BLaER1 treated with 17β-estradiol and CSF1 and Interleukin-3, amounts not matched to agents 10 nM and 100 nM (cell line): ENCODE measurements around the gene MOB4.
A peak's percentile ranks its signal among the peaks of the same experiment; 100 is the strongest.
"Not testable (repeated sequence)": the region's sequence is repeated elsewhere in the genome, so short reads cannot be mapped to it uniquely, and the experiment has no call there.

Experiments used
- H3K27ac ChIP-seq, 11 experiments: shearing (Covaris generic); formaldehyde crosslinking; 2 replicates each; pipeline ENCODE4 v1.8.1; 2022
- H3K27me3 ChIP-seq, 11 experiments: shearing (Covaris generic); formaldehyde crosslinking; 2 replicates each; pipeline ENCODE4 v1.8.1; 2022
- H3K36me3 ChIP-seq, 11 experiments: shearing (Covaris generic); formaldehyde crosslinking; 2 replicates each; pipeline ENCODE4 v1.8.1; 2022
- H3K4me1 ChIP-seq, 10 experiments: shearing (Covaris generic); formaldehyde crosslinking; 2 replicates each; pipeline ENCODE4 v1.8.1; 2022
- H3K4me2 ChIP-seq, 11 experiments: shearing (Covaris generic); formaldehyde crosslinking; 2 replicates each; pipeline ENCODE4 v1.8.1; 2022
- H3K4me3 ChIP-seq, 10 experiments: shearing (Covaris generic); formaldehyde crosslinking; 2 replicates each; pipeline ENCODE4 v1.8.1; 2022
- H3K9ac ChIP-seq, 11 experiments: shearing (Covaris generic); formaldehyde crosslinking; 2 replicates each; pipeline ENCODE4 v1.8.1; 2022
- H3K9me3 ChIP-seq, 11 experiments: shearing (Covaris generic); formaldehyde crosslinking; replicated peaks in 1 of 11; 2 replicates each; pipeline ENCODE4 v1.8.1; 2022
- H4K20me1 ChIP-seq, 11 experiments: shearing (Covaris generic); formaldehyde crosslinking; 2 replicates each; pipeline ENCODE4 v1.8.1; 2022
- Cebpa-rat ChIP-seq, 11 experiments: shearing (Covaris generic); IDR thresholded peaks; 2 replicates each; pipeline ENCODE4 v1.8.1; 2022

MOB4 gene

DNA sequence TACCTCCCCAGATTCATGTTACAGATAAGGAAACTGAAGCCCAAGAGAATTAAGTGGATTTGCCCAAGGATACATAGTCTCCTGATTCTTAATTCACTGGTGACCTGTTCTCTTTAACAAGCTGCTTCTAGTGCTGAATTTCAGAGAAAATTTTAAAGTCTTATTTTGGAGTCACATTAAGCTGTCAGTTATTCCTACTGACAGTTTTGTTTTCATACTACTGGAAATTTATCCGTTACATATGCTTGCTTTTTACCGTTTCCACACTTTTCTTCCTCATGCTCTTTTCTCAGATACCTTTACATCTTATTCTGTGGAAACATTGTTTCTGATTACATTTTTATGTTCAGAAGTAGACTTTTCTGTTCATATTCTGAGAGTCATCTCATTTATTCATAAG is 1.3 kb downstream of the MOB4 start:
- Histone ChIP-seq H3K36me3 (peaks cover 11 to 46% (median 44%) of the 10 kb centered on the region in 11 experiments; a peak in 21 of 22 replicates), H3K9me3 (peaks cover 18 to 45% (median 41%) of the 10 kb centered on the region in 11 experiments), H3K4me1 (peaks cover 14 to 29% (median 22%) of the 10 kb centered on the region in 10 experiments), H3K27me3 (no peaks in the 10 kb centered on the region), H3K27ac (peak overlapping the region in 10 of 11 experiments; percentile 86 to 95 (median 90); a peak in 12 of 22 replicates), H3K4me2 (peak overlapping the region; percentile 75 to 97 (median 89)), H4K20me1 (peaks cover 0 to 37% (median 26%) of the 10 kb centered on the region in 11 experiments; a peak in 15 of 22 replicates), H3K4me3 (peak overlapping the region; percentile 88 to 98 (median 91)), H3K9ac (peak overlapping the region; percentile 91 to 98 (median 95))
- TF ChIP-seq Cebpa-rat (IDR thresholded peaks at IDR 0.05), result no peak

DNA sequence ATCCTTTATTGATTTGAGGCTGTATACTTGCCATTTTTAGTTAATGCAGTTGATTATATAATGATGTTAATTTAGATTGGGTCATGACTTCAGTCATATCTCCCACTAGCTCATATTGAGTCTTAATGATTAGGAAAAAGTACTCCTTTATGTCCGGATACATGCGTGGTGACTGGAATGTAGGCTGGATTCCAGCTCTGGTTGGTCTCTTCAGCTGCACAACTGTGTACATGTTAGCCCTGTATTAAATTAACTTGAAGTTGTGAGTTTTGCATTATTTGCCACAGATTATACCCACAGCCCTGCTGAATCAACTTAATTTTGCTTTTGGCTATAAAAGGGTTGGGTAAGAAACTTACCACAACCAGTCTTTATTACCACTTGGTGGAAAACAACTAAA is 22.5 kb downstream of the MOB4 start:
- Histone ChIP-seq H3K36me3 (peaks cover 85 to 100% (median 95%) of the 10 kb centered on the region in 11 experiments), H3K27me3 (no peaks in the 10 kb centered on the region), H3K4me1 (no peaks in the 10 kb centered on the region; a peak in 1 of 20 replicates), H4K20me1 (peaks cover 25 to 85% (median 54%) of the 10 kb centered on the region in 11 experiments; a peak in 20 of 22 replicates), H3K27ac (no peak overlapping the region), H3K4me2 (no peak overlapping the region), H3K9ac (no peak overlapping the region), H3K9me3 (no peaks in the 10 kb centered on the region), H3K4me3 (no peak overlapping the region)
- no peak for TF ChIP-seq Cebpa-rat (IDR thresholded peaks at IDR 0.05)

DNA sequence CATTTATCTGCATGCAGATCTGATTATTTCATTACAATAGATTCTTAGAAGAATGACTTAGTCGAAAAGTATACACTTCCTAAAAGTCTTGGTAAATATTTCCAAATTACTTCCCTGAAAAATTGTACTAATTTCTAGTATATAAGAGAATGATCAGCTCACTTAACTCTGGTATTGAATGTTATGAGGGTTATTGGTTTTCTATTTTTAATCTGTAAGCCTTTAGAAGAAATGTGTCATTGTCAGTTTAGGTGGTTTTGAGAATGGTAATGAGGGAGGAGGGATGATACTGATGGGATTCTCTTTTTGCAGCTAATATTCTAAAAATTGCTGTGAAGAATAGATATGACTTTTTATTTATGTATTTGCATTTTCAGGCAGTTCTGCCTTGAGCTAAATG is 23.9 kb downstream of the MOB4 start:
- H3K9ac ChIP-seq, result no peak overlapping the region
- peaks cover 19 to 81% (median 42%) of the 10 kb centered on the region in 11 experiments; a peak in 20 of 22 replicates for H4K20me1 ChIP-seq
- H3K27me3 ChIP-seq, result no peaks in the 10 kb centered on the region
- no peaks in the 10 kb centered on the region; a peak in 1 of 20 replicates for H3K4me1 ChIP-seq
- no peak overlapping the region for H3K27ac ChIP-seq
- H3K4me3 ChIP-seq, result no peak overlapping the region
- H3K36me3 ChIP-seq, result peaks cover 93 to 100% (median 98%) of the 10 kb centered on the region in 11 experiments
- H3K4me2 ChIP-seq, result no peak overlapping the region
- H3K9me3 ChIP-seq, result no peaks in the 10 kb centered on the region; a peak in 1 of 22 replicates
- TF ChIP-seq Cebpa-rat (IDR thresholded peaks at IDR 0.05), result no peak

DNA sequence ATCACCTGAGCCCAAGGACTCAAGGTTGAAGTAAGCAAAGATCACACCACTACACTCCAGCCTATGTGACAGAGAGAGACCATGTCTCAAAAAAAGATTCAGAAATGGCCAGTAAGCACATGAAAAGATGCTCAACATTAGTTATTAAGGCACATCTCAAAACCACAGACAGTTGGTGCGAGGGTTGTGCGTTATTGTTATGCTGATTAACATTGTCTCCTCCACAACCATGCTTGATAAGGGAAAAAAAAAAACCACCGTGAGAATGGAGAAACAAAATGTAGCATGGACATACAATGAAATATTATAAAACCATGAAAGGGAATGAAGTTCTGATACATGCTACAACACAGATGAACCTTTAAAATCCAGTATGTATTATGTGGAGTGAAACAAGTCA is 27.3 kb downstream of the MOB4 start:
- no peak overlapping the region for H3K9ac ChIP-seq
- no peaks in the 10 kb centered on the region for H3K4me1 ChIP-seq
- no peaks in the 10 kb centered on the region for H3K27me3 ChIP-seq
- no peak overlapping the region for H3K4me2 ChIP-seq
- no peaks in the 10 kb centered on the region; a peak in 1 of 22 replicates for H3K9me3 ChIP-seq
- peaks cover 95 to 100% (median 99%) of the 10 kb centered on the region in 11 experiments for H3K36me3 ChIP-seq
- peaks cover 15 to 80% (median 46%) of the 10 kb centered on the region in 11 experiments; a peak in 19 of 22 replicates for H4K20me1 ChIP-seq
- no peak overlapping the region for H3K4me3 ChIP-seq
- no peak for TF ChIP-seq Cebpa-rat (IDR thresholded peaks at IDR 0.05)
- no peak overlapping the region for H3K27ac ChIP-seq

DNA sequence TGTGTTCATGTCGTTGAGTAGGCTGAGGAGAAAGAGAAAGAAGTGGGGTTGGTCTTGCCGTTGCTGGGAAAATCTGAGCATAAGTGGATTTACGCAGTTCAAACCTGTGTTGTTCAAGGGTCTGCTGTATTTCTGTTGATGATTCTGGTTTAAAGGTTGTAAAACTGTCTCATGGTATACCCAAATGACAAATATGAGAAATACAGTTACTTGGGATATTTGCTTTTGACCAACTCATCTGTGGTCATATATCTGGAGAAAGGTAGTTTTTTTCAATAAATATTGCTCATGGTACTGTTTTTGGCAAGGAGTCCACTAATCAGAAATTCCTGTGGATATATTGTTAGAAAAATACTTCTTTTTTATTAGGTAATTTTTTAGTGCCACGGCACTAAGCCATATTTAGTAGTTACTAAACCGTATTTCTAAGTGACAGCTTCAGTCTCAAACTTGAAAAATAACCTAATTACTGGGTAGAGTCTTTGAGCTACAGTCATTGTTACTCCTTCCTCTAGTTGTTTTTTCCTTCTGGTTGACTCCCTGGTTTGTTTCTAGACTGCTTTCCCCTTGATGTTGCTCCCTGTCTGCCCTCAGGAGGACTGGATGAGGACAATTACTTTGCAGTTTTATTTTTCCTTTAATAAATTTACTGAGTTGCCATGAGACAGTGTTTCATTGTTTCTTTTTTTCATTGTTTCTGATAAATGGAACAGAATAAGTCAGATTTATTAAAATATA is 31.5 kb downstream of the MOB4 start:
- Histone ChIP-seq H3K36me3 (peaks cover 97 to 100% (median 100%) of the 10 kb centered on the region in 11 experiments), H3K9me3 (no peaks in the 10 kb centered on the region; a peak in 1 of 22 replicates), H4K20me1 (peaks cover 0 to 69% (median 35%) of the 10 kb centered on the region in 11 experiments; a peak in 16 of 22 replicates), H3K4me3 (no peak overlapping the region), H3K27ac (no peak overlapping the region), H3K4me1 (no peaks in the 10 kb centered on the region), H3K9ac (no peak overlapping the region), H3K27me3 (no peaks in the 10 kb centered on the region), H3K4me2 (no peak overlapping the region)
- no peak for TF ChIP-seq Cebpa-rat (IDR thresholded peaks at IDR 0.05)

DNA sequence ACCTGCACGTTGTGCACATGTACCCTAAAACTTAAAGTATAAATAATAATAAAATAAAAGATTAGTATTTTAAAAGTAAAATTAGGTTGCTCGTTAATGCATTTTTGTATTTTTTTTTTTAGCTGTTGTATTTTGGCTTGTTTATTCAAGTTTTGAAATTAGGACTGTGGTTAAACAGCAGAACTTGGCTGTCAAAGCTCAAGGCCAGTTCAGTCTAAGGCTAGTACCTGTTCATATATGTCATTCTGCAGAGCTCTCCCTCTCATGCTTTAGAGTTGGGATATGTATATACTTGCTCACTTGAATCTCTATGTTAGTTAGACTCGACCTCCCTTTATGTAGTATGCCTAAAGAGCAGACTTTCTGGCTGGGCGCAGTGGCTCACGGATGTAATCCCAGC is 32.7 kb downstream of the MOB4 start:
- Histone ChIP-seq H3K4me2 (no peak overlapping the region), H3K36me3 (peaks cover 96 to 100% (median 100%) of the 10 kb centered on the region in 11 experiments), H3K27me3 (no peaks in the 10 kb centered on the region), H3K4me3 (no peak overlapping the region), H3K27ac (no peak overlapping the region), H4K20me1 (peaks cover 0 to 58% (median 31%) of the 10 kb centered on the region in 11 experiments; a peak in 16 of 22 replicates), H3K9me3 (no peaks in the 10 kb centered on the region; a peak in 1 of 22 replicates), H3K4me1 (no peaks in the 10 kb centered on the region), H3K9ac (no peak overlapping the region)
- no peak for TF ChIP-seq Cebpa-rat (IDR thresholded peaks at IDR 0.05)

DNA sequence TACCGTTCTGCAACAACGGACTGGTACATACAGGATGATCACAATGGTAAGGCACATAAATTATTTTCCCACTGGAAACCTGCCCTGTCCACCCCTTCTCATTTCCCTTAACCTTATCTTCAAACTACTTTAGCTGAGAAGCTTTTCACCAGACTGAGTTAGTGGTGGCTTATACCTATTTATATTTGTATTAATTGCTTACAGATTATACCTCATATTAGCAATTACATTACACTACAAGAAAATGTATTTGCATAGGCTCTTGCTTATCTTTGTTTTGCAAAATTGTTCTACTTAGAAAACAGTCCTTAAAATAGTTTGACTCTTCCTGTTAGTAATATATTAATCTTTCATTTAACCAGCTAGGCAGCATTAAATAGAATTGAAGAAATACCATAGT is 35.4 kb downstream of the MOB4 start:
- H4K20me1 ChIP-seq, result peaks cover 0 to 38% (median 18%) of the 10 kb centered on the region in 11 experiments; a peak in 16 of 22 replicates

DNA sequence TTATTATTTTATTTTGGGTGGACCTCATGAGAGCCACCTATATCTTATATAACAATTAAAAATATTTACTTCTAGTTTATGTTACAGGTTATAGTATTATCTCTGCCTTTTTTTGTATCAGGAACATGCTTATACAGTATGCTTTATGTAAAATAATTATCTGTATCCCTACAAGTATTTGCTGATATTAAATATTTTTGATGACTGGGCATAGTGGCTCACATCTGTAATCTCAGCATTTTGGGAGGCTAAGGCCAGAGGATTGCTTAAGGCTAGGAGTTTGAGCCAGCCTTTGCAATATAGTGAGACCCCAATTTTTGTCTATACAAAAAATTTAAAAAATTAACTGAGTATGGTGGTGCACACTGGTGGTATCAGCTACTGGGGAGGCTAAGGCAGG is 39.6 kb downstream of the MOB4 start:
- TF ChIP-seq Cebpa-rat (IDR thresholded peaks at IDR 0.05), result no peak
- peaks cover 0 to 3% (median 0%) of the 10 kb centered on the region in 11 experiments; a peak in 1 of 22 replicates for H4K20me1 ChIP-seq
- H3K4me3 ChIP-seq, result no peak overlapping the region
- peaks cover 0 to 17% (median 4%) of the 10 kb centered on the region in 10 experiments; a peak in 9 of 20 replicates for H3K4me1 ChIP-seq
- H3K27ac ChIP-seq, result no peak overlapping the region
- H3K36me3 ChIP-seq, result peaks cover 81 to 100% (median 86%) of the 10 kb centered on the region in 11 experiments
- H3K9me3 ChIP-seq, result peaks cover 0 to 6% (median 0%) of the 10 kb centered on the region in 11 experiments; a peak in 3 of 22 replicates
- H3K27me3 ChIP-seq, result no peaks in the 10 kb centered on the region
- peak overlapping the region in 1 of 11 experiments; percentile 29; a peak in 2 of 22 replicates for H3K4me2 ChIP-seq
- H3K9ac ChIP-seq, result no peak overlapping the region

More for the DNA sequence above, 35.4 kb downstream of the MOB4 start:
- Histone ChIP-seq H3K4me1 (peaks cover 0 to 13% (median under 1%) of the 10 kb centered on the region in 10 experiments; a peak in 9 of 20 replicates), H3K36me3 (peaks cover 89 to 100% (median 98%) of the 10 kb centered on the region in 11 experiments)
- not testable (repeated sequence) for H3K9me3 ChIP-seq, H3K9ac ChIP-seq, H3K27ac ChIP-seq, H3K27me3 ChIP-seq, H3K4me2 ChIP-seq, H3K4me3 ChIP-seq

DNA sequence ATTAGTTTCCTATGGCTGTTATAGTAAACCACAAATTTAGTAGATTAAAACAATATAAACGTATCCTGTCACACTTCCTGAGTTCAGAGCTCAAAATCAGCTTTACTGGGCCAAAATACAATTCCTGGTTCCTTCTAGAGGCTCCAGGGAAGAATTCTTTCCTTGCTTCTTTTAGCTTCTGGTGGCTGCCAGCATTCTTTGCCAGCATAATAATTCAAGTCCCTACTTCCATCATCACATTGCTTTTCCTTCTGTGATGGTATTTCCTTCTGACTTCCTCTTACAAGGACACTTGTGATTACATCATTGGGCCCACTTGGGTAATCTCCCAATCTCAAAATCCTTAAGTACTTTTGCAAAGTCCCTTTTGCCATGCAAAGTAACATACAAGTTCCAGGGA is 40.6 kb downstream of the MOB4 start:
- H3K4me2 ChIP-seq, result no peak overlapping the region
- H3K9ac ChIP-seq, result no peak overlapping the region
- no peaks in the 10 kb centered on the region for H3K27me3 ChIP-seq
- TF ChIP-seq Cebpa-rat (IDR thresholded peaks at IDR 0.05), result no peak
- H4K20me1 ChIP-seq, result no peaks in the 10 kb centered on the region; a peak in 1 of 22 replicates
- no peak overlapping the region for H3K4me3 ChIP-seq
- no peak overlapping the region for H3K27ac ChIP-seq
- peaks cover 0 to 17% (median 4%) of the 10 kb centered on the region in 10 experiments; a peak in 9 of 20 replicates for H3K4me1 ChIP-seq
- peaks cover 0 to 13% (median 3%) of the 10 kb centered on the region in 11 experiments; a peak in 13 of 22 replicates for H3K9me3 ChIP-seq
- peaks cover 81 to 100% (median 86%) of the 10 kb centered on the region in 11 experiments for H3K36me3 ChIP-seq
